ENCODE data around the gene TMEM181. TPM values are rescaled to one million over a fixed set of nuclear protein-coding genes. Genes with fewer than 3 reads are reported as not detected.

TMEM181 gene
- total RNA-seq, 2 experiments from 2014 or later = 10.0 to 10.1 TPM

GRCh38 chr6:158638324-158638854 is 78.5 kb downstream of the TMEM181 start:
- intact Hi-C loops (cut with micrococcal nuclease) = no loop called here
- Mint-ChIP-seq H3K36me3 (ENCODE audit: low read depth) (peaks cover 51% of the 10 kb centered on the region), H3K4me1 (ENCODE audit: low read depth) (peaks cover 70% of the 10 kb centered on the region), H3K4me3 (no peak overlapping the region), H3K9me3 (no peaks in the 10 kb centered on the region), H3K27ac (peak overlapping the region; percentile 2), H3K27me3 (no peaks in the 10 kb centered on the region)
- ChIA-PET POLR2A (interaction anchor here (0.7 to 9.9 kb wide), 5 partner anchors 14 to 142 kb away, joined by 3 to 112 read pairs (median 3); partner anchors contain the start of gene SYTL3), CTCF (interaction anchor here (0.8 to 8.5 kb wide), 3 partner anchors 11 to 424 kb away, joined by 3 to 67 read pairs (median 5); no protein-coding TSS in a partner anchor)
- TF ChIP-seq, protein P1, sequence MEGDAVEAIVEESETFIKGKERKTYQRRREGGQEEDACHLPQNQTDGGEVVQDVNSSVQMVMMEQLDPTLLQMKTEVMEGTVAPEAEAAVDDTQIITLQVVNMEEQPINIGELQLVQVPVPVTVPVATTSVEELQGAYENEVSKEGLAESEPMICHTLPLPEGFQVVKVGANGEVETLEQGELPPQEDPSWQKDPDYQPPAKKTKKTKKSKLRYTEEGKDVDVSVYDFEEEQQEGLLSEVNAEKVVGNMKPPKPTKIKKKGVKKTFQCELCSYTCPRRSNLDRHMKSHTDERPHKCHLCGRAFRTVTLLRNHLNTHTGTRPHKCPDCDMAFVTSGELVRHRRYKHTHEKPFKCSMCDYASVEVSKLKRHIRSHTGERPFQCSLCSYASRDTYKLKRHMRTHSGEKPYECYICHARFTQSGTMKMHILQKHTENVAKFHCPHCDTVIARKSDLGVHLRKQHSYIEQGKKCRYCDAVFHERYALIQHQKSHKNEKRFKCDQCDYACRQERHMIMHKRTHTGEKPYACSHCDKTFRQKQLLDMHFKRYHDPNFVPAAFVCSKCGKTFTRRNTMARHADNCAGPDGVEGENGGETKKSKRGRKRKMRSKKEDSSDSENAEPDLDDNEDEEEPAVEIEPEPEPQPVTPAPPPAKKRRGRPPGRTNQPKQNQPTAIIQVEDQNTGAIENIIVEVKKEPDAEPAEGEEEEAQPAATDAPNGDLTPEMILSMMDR (IDR thresholded peaks at IDR 0.05) = no peak
- ATAC-seq (no peak), DNase-seq (no peak)

DNA sequence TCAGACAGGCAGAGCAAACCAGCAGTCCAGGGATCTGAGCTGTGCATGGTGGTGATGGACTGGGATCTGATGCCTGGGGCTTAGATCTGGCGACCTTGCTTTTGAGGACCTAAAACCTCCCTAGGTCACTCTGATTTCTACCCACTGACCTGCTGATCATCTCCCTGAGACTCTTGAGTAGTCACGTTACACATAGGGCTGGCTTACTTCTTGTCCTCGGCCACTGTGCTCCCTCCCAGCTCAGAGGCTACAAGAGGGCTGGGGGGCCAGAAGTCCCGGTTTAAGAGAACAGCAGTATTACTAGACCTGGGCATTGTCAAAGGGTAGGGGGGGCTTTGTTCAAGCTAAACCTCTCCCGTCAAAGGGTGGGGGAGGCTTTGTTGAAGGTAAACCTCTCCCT is 79.2 kb downstream of the TMEM181 start:
- TF ChIP-seq, protein P1 (IDR thresholded peaks at IDR 0.05) = no peak
- H3K4me1 Mint-ChIP-seq (ENCODE audit: low read depth) = peaks cover 70% of the 10 kb centered on the region
- ATAC-seq (no peak), DNase-seq (no peak)
- H3K27ac Mint-ChIP-seq = peak overlapping the region; percentile 2
- no peaks in the 10 kb centered on the region for H3K27me3 Mint-ChIP-seq
- intact Hi-C loops (cut with micrococcal nuclease) = no loop called here
- ChIA-PET CTCF (interaction anchor here (1.3 to 8.5 kb wide), 2 partner anchors 52 to 424 kb away, joined by 5 to 67 read pairs; no protein-coding TSS in a partner anchor), POLR2A (interaction anchor here (0.7 to 9.9 kb wide), 7 partner anchors 8 to 143 kb away, joined by 3 to 112 read pairs (median 4); partner anchors contain the start of gene SYTL3)
- no peaks in the 10 kb centered on the region for H3K9me3 Mint-ChIP-seq
- peaks cover 56% of the 10 kb centered on the region for H3K36me3 Mint-ChIP-seq (ENCODE audit: low read depth)
- no peak overlapping the region for H3K4me3 Mint-ChIP-seq

GRCh38 chr6:158640519-158640918 is 80.6 kb downstream of the TMEM181 start:
- peak overlapping the region; percentile 81 for H3K27ac Mint-ChIP-seq
- H3K36me3 Mint-ChIP-seq (ENCODE audit: low read depth) = peaks cover 49% of the 10 kb centered on the region
- intact Hi-C loops (cut with micrococcal nuclease) = no loop called here
- ATAC-seq = no peak
- ChIA-PET CTCF (interaction anchor here (2.3 to 8.5 kb wide), 2 partner anchors 18 to 51 kb away, joined by 5 to 67 read pairs; no protein-coding TSS in a partner anchor), POLR2A (interaction anchor here (1.2 to 9.9 kb wide), 5 partner anchors 10 to 152 kb away, joined by 3 to 112 read pairs (median 5); partner anchors contain the start of gene SYTL3)
- DNase-seq = no peak
- TF ChIP-seq, protein P1 (IDR thresholded peaks at IDR 0.05) = no peak
- peaks cover 66% of the 10 kb centered on the region for H3K4me1 Mint-ChIP-seq (ENCODE audit: low read depth)
- no peaks in the 10 kb centered on the region for H3K9me3 Mint-ChIP-seq
- H3K4me3 Mint-ChIP-seq = peak overlapping the region; percentile 44
- no peaks in the 10 kb centered on the region for H3K27me3 Mint-ChIP-seq

DNA sequence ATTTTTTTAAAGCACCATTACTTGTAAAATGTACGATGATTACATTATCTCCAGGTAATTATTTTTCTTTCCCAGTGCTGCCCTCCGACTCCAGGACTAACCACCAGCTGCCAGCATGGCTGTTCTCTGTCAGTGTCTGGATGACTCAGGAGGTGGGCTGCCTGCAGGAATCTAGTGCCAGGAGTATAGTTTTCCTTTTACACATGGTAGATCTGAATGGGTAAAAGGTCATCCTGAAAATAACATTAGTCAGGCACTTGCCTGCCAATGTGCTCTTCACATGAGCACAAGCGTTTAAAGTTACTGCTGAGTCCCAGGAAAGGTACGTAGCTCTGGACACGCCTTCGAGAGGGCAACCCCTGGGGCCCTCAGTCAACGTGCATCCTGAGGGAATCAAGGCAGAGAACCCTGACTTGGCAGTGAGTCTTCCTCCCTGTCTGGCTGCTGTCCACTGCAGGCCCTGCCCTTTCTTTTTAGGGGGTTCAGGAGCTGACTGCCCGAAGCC is 82.3 kb downstream of the TMEM181 start:
- DNase-seq = no peak
- POLR2A ChIA-PET = interaction anchor here (0.8 to 9.9 kb wide), 5 partner anchors 10 to 428 kb away, joined by 3 to 112 read pairs (median 4); partner anchors contain the start of gene SYTL3
- ATAC-seq = no peak
- peak overlapping the region; percentile 97 for H3K27ac Mint-ChIP-seq
- intact Hi-C loops (cut with micrococcal nuclease) = no loop called here
- TF ChIP-seq, protein P1 (IDR thresholded peaks at IDR 0.05) = no peak
- peaks cover 37% of the 10 kb centered on the region for H3K36me3 Mint-ChIP-seq (ENCODE audit: low read depth)
- peak overlapping the region; percentile 99 for H3K4me3 Mint-ChIP-seq
- H3K27me3 Mint-ChIP-seq = no peaks in the 10 kb centered on the region
- CTCF ChIA-PET = interaction anchor here (0.8 to 8.5 kb wide), 3 partner anchors 49 to 428 kb away, joined by 3 to 67 read pairs (median 3); no protein-coding TSS in a partner anchor
- H3K4me1 Mint-ChIP-seq (ENCODE audit: low read depth) = peaks cover 70% of the 10 kb centered on the region
- no peaks in the 10 kb centered on the region for H3K9me3 Mint-ChIP-seq

DNA sequence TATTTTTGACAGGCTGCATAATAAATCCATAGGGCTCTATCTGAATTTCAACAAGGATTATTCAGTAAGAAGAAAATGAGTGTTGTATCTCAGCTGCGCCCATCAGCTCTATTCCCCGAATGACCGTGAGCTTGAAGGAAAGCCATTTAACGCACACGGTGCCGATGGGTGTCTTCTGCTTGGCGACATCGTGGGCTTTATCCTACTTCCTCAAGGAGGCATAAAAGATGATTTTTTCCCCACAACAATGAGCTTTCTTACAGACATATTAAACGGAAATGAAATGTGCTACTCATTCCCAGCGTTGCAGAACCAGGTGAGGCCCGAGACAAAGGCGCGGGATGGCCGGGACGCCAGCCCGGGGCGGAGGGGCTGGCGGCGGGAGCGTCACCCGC is 83.9 kb downstream of the TMEM181 start:
- Mint-ChIP-seq H3K9me3 (peaks cover 2% of the 10 kb centered on the region), H3K27me3 (no peaks in the 10 kb centered on the region), H3K4me1 (ENCODE audit: low read depth) (peaks cover 71% of the 10 kb centered on the region), H3K4me3 (peak overlapping the region; percentile 99), H3K36me3 (ENCODE audit: low read depth) (peaks cover 38% of the 10 kb centered on the region), H3K27ac (peak overlapping the region; percentile 97)
- intact Hi-C loops (cut with micrococcal nuclease) = no loop called here
- ATAC-seq = no peak
- POLR2A ChIA-PET = interaction anchor here (0.7 to 9.9 kb wide), 10 partner anchors 8 to 436 kb away, joined by 3 to 112 read pairs (median 4); partner anchors contain the start of gene SYTL3
- no peak for DNase-seq
- CTCF ChIA-PET = interaction anchor here (1.0 to 8.5 kb wide), 14 partner anchors 9 to 439 kb away, joined by 3 to 67 read pairs (median 4); no protein-coding TSS in a partner anchor
- TF ChIP-seq, protein P1 (IDR thresholded peaks at IDR 0.05) = no peak
